ENCODE measurements around the gene LEPROT. TPM values are rescaled to one million over a fixed set of nuclear protein-coding genes. Genes with fewer than 3 reads are reported as not detected.

The LEPROT gene
- total and polyA plus RNA-seq, 2 of the 8 experiments (the other 6 are each of a cell fraction or from before 2014, with no cell fraction given) = 25.7 to 27.2 TPM

- WGBS, 2 experiments (ENCODE audit: extremely low coverage in 1 of 2, insufficient coverage in 1 of 2, insufficient read length in 1 of 2, insufficient replicate concordance in 2 of 2, low coverage in 1 of 2, low lambda C conversion rate in 2 of 2, missing lambda C conversion rate in 1 of 2) = 80% methylated on average over 2 of the region's 2 CpGs; no CpG with 5 or more reads in 1 of the 2 experiments
- CTCF ChIA-PET (ENCODE audit: partially characterized antibody) = interaction anchor here (1.1 to 4.7 kb wide), 9 partner anchors 11 to 273 kb away, joined by 3 to 58 read pairs (median 3); no protein-coding TSS in a partner anchor
- peaks cover 2 to 20% (median 16%) of the 10 kb centered on the region in 4 experiments; a peak in 5 of 7 replicates for H3K4me1 ChIP-seq (replicated peaks in 1 of 4; ENCODE audit: control insufficient read depth in 3 of 4, insufficient read depth in 4 of 4, low read length in 3 of 4)
- no peak for TF ChIP-seq POLR2AphosphoS5 (IDR thresholded peaks at IDR 0.05; ENCODE audit: low read depth, low read length)
- TF ChIP-seq BRCA1 (IDR thresholded peaks at IDR 0.05; ENCODE audit: low read depth, low read length) = no peak
- no peak for TF ChIP-seq CHD2 (IDR thresholded peaks at IDR 0.05; ENCODE audit: low read length)
- TF ChIP-seq RFX5 (IDR thresholded peaks at IDR 0.05; ENCODE audit: borderline replicate concordance, low read depth, low read length) = no peak
- TF ChIP-seq SIX5 (IDR thresholded peaks at IDR 0.05; ENCODE audit: low read depth, low read length) = no peak
- TF ChIP-seq KDM5A (IDR thresholded peaks at IDR 0.05; ENCODE audit: low read length) = no peak
- no peak for TF ChIP-seq ZNF274 (IDR thresholded peaks at IDR 0.05; ENCODE audit: borderline replicate concordance, extremely low read depth, low read length)
- no peak for TF ChIP-seq TCF12 (IDR thresholded peaks at IDR 0.05; ENCODE audit: low read depth, low read length)
- no peak for TF ChIP-seq GTF2F1 (IDR thresholded peaks at IDR 0.05; ENCODE audit: borderline replicate concordance, low read depth, low read length)
- TF ChIP-seq CBX5 (IDR thresholded peaks at IDR 0.05; ENCODE audit: low read depth, low read length) = no peak
- TF ChIP-seq, protein P1, sequence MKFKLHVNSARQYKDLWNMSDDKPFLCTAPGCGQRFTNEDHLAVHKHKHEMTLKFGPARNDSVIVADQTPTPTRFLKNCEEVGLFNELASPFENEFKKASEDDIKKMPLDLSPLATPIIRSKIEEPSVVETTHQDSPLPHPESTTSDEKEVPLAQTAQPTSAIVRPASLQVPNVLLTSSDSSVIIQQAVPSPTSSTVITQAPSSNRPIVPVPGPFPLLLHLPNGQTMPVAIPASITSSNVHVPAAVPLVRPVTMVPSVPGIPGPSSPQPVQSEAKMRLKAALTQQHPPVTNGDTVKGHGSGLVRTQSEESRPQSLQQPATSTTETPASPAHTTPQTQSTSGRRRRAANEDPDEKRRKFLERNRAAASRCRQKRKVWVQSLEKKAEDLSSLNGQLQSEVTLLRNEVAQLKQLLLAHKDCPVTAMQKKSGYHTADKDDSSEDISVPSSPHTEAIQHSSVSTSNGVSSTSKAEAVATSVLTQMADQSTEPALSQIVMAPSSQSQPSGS (IDR thresholded peaks at IDR 0.05; ENCODE audit: low read length) = no peak
- TF ChIP-seq TBP (IDR thresholded peaks at IDR 0.05; ENCODE audit: low read depth, low read length) = no peak
- TF ChIP-seq BACH1 (IDR thresholded peaks at IDR 0.05; ENCODE audit: low read length) = no peak
- no peak for TF ChIP-seq CREB1 (IDR thresholded peaks at IDR 0.05)
- TF ChIP-seq SIRT6 (IDR thresholded peaks at IDR 0.05; ENCODE audit: low read length) = no peak
Measured at GRCh38 chr1:65429078-65429477, 8.6 kb downstream of the LEPROT start.

More at GRCh38 chr1:65429078-65429477, 8.6 kb downstream of the LEPROT start:
- Histone ChIP-seq H3K79me2 (ENCODE audit: control insufficient read depth in 1 of 2, insufficient read depth in 2 of 2, low read length in 2 of 2) (peaks cover 0 to 7% of the 10 kb centered on the region in 2 experiments; a peak in 1 of 4 replicates), H3K4ac (replicated peaks; ENCODE audit: insufficient read length, low read depth, low read length) (no peak overlapping the region), H3K23ac (ENCODE audit: insufficient read length) (no peak overlapping the region), H2AK5ac (ENCODE audit: low read depth, low read length) (no peak overlapping the region), H2BK15ac (ENCODE audit: low read length) (no peak overlapping the region), H2BK12ac (ENCODE audit: low read depth, low read length) (no peak overlapping the region), H3K27me3 (replicated peaks in 1 of 4; ENCODE audit: control insufficient read depth in 3 of 4, extremely low read depth in 1 of 4, insufficient read depth in 3 of 4, low read length in 3 of 4) (no peaks in the 10 kb centered on the region), H3K36me3 (ENCODE audit: control insufficient read depth in 2 of 4, insufficient read depth in 4 of 4, low read length in 3 of 4) (peaks cover 0 to 31% (median 4%) of the 10 kb centered on the region in 4 experiments; a peak in 4 of 8 replicates), H3K56ac (replicated peaks; ENCODE audit: insufficient read length, low read depth, low read length) (no peak overlapping the region), H3K18ac (ENCODE audit: extremely low read depth, low read length) (no peak overlapping the region), H3K9ac (replicated peaks in 1 of 4; ENCODE audit: extremely low read depth in 1 of 4, low read depth in 3 of 4, low read length in 3 of 4) (no peak overlapping the region), H3K4me3 (ENCODE audit: extremely low read depth in 1 of 4, insufficient read depth in 2 of 4, low read depth in 3 of 4, low read length in 4 of 4) (no peak overlapping the region), H4K20me1 (replicated peaks in 1 of 2; ENCODE audit: control insufficient read depth in 1 of 2, insufficient read depth in 2 of 2, low read length in 2 of 2) (no peaks in the 10 kb centered on the region), H4K91ac (replicated peaks; ENCODE audit: insufficient read length, low read length) (no peak overlapping the region), H3K9me3 (ENCODE audit: insufficient read depth in 2 of 2, low read depth in 1 of 2, low read length in 1 of 2) (no peaks in the 10 kb centered on the region), H4K5ac (ENCODE audit: insufficient read length, low read depth, low read length) (no peak overlapping the region), H3K14ac (ENCODE audit: insufficient read length) (no peak overlapping the region), H2BK120ac (replicated peaks; ENCODE audit: low read depth, low read length) (no peak overlapping the region), H2BK5ac (ENCODE audit: low read depth, low read length) (no peak overlapping the region), H2BK20ac (ENCODE audit: low read length) (no peak overlapping the region), H3K27ac (ENCODE audit: low read depth, low read length) (no peak overlapping the region), H3K23me2 (ENCODE audit: low read depth, low read length) (no peaks in the 10 kb centered on the region), H4K8ac (ENCODE audit: extremely low read depth, insufficient read depth, low read length) (no peak overlapping the region), H3K79me1 (ENCODE audit: low read depth, low read length) (no peaks in the 10 kb centered on the region; the same call in 1 of the 2 replicates), H2AFZ (ENCODE audit: low read length) (no peak overlapping the region), H3K4me2 (ENCODE audit: insufficient read depth in 1 of 2, low read depth in 2 of 2, low read length in 2 of 2) (no peak overlapping the region)
- POLR2A ChIA-PET (ENCODE audit: partially characterized antibody) = no interaction called here
- no peak for FAIRE-seq
- DNase-seq (ENCODE audit: low read depth in 1 of 2, low spot score in 2 of 2) = no peak

All from H1 (cell line).